Measurements from ENCODE around the gene SUSD1. TPM values are rescaled to one million over a fixed set of nuclear protein-coding genes. Genes with fewer than 3 reads are reported as not detected.

Gene SUSD1
- total RNA-seq, 1 experiment from 2014 or later: 7.9 TPM

- TF ChIP-seq TCF7L2 (IDR thresholded peaks at IDR 0.05; ENCODE audit: borderline replicate concordance, extremely low read depth, insufficient read depth, insufficient read length) (peak; percentile 42), ZNF274 (IDR thresholded peaks at IDR 0.05; ENCODE audit: low read depth, low read length) (no peak)
- no TSS peak for BruUV-seq (replicated peaks)
- RAD21 ChIA-PET (ENCODE audit: low non-redundant PET in 1 of 2, low total read pairs in 2 of 2, uncharacterized antibody in 2 of 2, unreplicated experiment in 2 of 2): no interaction called here
- peak overlapping the region; percentile 1; the same call in 1 of the 2 replicates for H3K4me2 ChIP-seq (ENCODE audit: low read length)
- no peak overlapping the region for H2AFZ ChIP-seq (ENCODE audit: low read depth, low read length, poor library complexity, severe bottlenecking)
- H3K27ac ChIP-seq (ENCODE audit: low read depth, low read length): no peak overlapping the region
- no peak overlapping the region for H3K9ac ChIP-seq (ENCODE audit: low read length)
- H4K20me1 ChIP-seq (ENCODE audit: insufficient read depth): no peaks in the 10 kb centered on the region
- H3K27me3 ChIP-seq (ENCODE audit: insufficient read depth, low read length): no peaks in the 10 kb centered on the region
- POLR2A ChIA-PET: no interaction called here
- peaks cover 0 to 16% of the 10 kb centered on the region in 2 experiments; a peak in 2 of 4 replicates for H3K4me1 ChIP-seq (ENCODE audit: control insufficient read depth in 1 of 2, insufficient read depth in 2 of 2, low read length in 2 of 2)
- H3K9me2 ChIP-seq (ENCODE audit: insufficient read depth): no peaks in the 10 kb centered on the region
- CTCF ChIA-PET: no interaction called here
- H3K4me3 ChIP-seq (replicated peaks in 1 of 2; ENCODE audit: low read depth in 1 of 2, low read length in 2 of 2): no peak overlapping the region
- DNase-seq (ENCODE audit: low read depth, low spot score): no peak
- peak; percentile 46 for ATAC-seq
- no peaks in the 10 kb centered on the region for H3K9me3 ChIP-seq (ENCODE audit: control insufficient read depth in 1 of 2, insufficient read depth in 1 of 2, low read depth in 1 of 2, low read length in 2 of 2)
- no peaks in the 10 kb centered on the region for H3K79me2 ChIP-seq (ENCODE audit: insufficient read depth, low read length)
- intact Hi-C loops (cut with micrococcal nuclease): no loop called here
- H3K36me3 ChIP-seq (ENCODE audit: control insufficient read depth in 1 of 2, insufficient read depth in 2 of 2, low read length in 2 of 2): no peaks in the 10 kb centered on the region
Measured at GRCh38 chr9:112180387-112180881, 5.3 kb upstream of the SUSD1 start.

- Histone ChIP-seq H4K20me1 (ENCODE audit: insufficient read depth) (no peaks in the 10 kb centered on the region), H3K27ac (ENCODE audit: low read depth, low read length) (no peak overlapping the region), H3K4me1 (ENCODE audit: control insufficient read depth in 1 of 2, insufficient read depth in 2 of 2, low read length in 2 of 2) (peaks cover 0 to 19% of the 10 kb centered on the region in 2 experiments; a peak in 2 of 4 replicates), H3K27me3 (ENCODE audit: insufficient read depth, low read length) (no peaks in the 10 kb centered on the region), H2AFZ (ENCODE audit: low read depth, low read length, poor library complexity, severe bottlenecking) (no peak overlapping the region), H3K36me3 (ENCODE audit: control insufficient read depth in 1 of 2, insufficient read depth in 2 of 2, low read length in 2 of 2) (no peaks in the 10 kb centered on the region), H3K4me2 (ENCODE audit: low read length) (no peak overlapping the region), H3K9ac (ENCODE audit: low read length) (no peak overlapping the region), H3K9me3 (ENCODE audit: control insufficient read depth in 1 of 2, insufficient read depth in 1 of 2, low read depth in 1 of 2, low read length in 2 of 2) (no peaks in the 10 kb centered on the region), H3K9me2 (ENCODE audit: insufficient read depth) (no peaks in the 10 kb centered on the region), H3K79me2 (ENCODE audit: insufficient read depth, low read length) (no peaks in the 10 kb centered on the region), H3K4me3 (replicated peaks in 1 of 2; ENCODE audit: low read depth in 1 of 2, low read length in 2 of 2) (no peak overlapping the region)
- intact Hi-C loops (cut with micrococcal nuclease): no loop called here
- BruUV-seq (replicated peaks): no TSS peak
- CTCF ChIA-PET: no interaction called here
- TF ChIP-seq POLR2A (IDR thresholded peaks at IDR 0.05; ENCODE audit: borderline replicate concordance, extremely low read depth, insufficient read depth, insufficient read length) (no peak), FOSL1 (IDR thresholded peaks at IDR 0.05; ENCODE audit: low read depth) (no peak), EZH2 (IDR thresholded peaks at IDR 0.05) (no peak), ATF3 (IDR thresholded peaks at IDR 0.05) (no peak), SRF (IDR thresholded peaks at IDR 0.05; ENCODE audit: low read depth) (no peak)
- TF ChIP-seq, protein P1, sequence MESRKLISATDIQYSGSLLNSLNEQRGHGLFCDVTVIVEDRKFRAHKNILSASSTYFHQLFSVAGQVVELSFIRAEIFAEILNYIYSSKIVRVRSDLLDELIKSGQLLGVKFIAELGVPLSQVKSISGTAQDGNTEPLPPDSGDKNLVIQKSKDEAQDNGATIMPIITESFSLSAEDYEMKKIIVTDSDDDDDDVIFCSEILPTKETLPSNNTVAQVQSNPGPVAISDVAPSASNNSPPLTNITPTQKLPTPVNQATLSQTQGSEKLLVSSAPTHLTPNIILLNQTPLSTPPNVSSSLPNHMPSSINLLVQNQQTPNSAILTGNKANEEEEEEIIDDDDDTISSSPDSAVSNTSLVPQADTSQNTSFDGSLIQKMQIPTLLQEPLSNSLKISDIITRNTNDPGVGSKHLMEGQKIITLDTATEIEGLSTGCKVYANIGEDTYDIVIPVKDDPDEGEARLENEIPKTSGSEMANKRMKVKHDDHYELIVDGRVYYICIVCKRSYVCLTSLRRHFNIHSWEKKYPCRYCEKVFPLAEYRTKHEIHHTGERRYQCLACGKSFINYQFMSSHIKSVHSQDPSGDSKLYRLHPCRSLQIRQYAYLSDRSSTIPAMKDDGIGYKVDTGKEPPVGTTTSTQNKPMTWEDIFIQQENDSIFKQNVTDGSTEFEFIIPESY (IDR thresholded peaks at IDR 0.05; ENCODE audit: extremely low read depth, insufficient replicate concordance, low read length): no peak
- POLR2A ChIA-PET: no interaction called here
- ATAC-seq (no peak), DNase-seq (ENCODE audit: low read depth, low spot score) (no peak)
- RAD21 ChIA-PET (ENCODE audit: low non-redundant PET in 1 of 2, low total read pairs in 2 of 2, uncharacterized antibody in 2 of 2, unreplicated experiment in 2 of 2): no interaction called here
Measured at GRCh38 chr9:112179816-112180215, 4.7 kb upstream of the SUSD1 start.

Data from HCT116 (cell line).